HL-60 (cell line): Measurements from ENCODE around the gene DNAJA3.
A peak's percentile ranks its signal among the peaks of the same experiment; 100 is the strongest.

Source experiments
- DNase-seq, 2 experiments: peaks; one replicate each; pipeline ENCODE4 v3.0.0-alpha.2; 2010 to 2020; ENCODE audit warnings: low read depth in 1 of 2, low spot score in 1 of 2
- H3K27ac ChIP-seq: fragments of 250-450 bp; sonication (Bioruptor Pico); replicated peaks from 2 replicates; pipeline ENCODE4 v1.5.1; 2020; ENCODE audit warnings: mild to moderate bottlenecking, moderate library complexity
- H3K27me3 ChIP-seq: fragments of 250-450 bp; sonication (Bioruptor Pico); 2 replicates; pipeline ENCODE4 v1.5.1; 2021; ENCODE audit warnings: mild to moderate bottlenecking, moderate library complexity; ENCODE audit not compliant: insufficient read depth, poor library complexity, severe bottlenecking
- H3K4me3 ChIP-seq: replicated peaks from 2 replicates; pipeline ENCODE4 v1.5.1; 2011; ENCODE audit warnings: mild to moderate bottlenecking, control low read depth, low read length; ENCODE audit not compliant: insufficient read depth
- GABPA ChIP-seq: IDR thresholded peaks from 2 replicates; pipeline ENCODE4 v1.6.1; 2012; ENCODE audit warnings: low read depth
- POLR2AphosphoS5 ChIP-seq: IDR thresholded peaks from 2 replicates; pipeline ENCODE4 v1.6.1; 2012; ENCODE audit warnings: low read depth
- SPI1 ChIP-seq: IDR thresholded peaks from 2 replicates; pipeline ENCODE4 v1.6.1; 2012; ENCODE audit warnings: low read depth, mild to moderate bottlenecking, borderline replicate concordance
- TF ChIP-seq, protein P1 (sequence below): IDR thresholded peaks from 2 replicates; pipeline ENCODE4 v1.6.1; 2012; ENCODE audit warnings: low read depth; ENCODE audit not compliant: insufficient replicate concordance
- TF ChIP-seq, protein P2 (sequence below): IDR thresholded peaks from one replicate; pipeline ENCODE4 v1.5.1; 2011; ENCODE audit warnings: low read length, control low read depth, inconsistent platforms; ENCODE audit not compliant: insufficient read depth

Gene DNAJA3

DNA sequence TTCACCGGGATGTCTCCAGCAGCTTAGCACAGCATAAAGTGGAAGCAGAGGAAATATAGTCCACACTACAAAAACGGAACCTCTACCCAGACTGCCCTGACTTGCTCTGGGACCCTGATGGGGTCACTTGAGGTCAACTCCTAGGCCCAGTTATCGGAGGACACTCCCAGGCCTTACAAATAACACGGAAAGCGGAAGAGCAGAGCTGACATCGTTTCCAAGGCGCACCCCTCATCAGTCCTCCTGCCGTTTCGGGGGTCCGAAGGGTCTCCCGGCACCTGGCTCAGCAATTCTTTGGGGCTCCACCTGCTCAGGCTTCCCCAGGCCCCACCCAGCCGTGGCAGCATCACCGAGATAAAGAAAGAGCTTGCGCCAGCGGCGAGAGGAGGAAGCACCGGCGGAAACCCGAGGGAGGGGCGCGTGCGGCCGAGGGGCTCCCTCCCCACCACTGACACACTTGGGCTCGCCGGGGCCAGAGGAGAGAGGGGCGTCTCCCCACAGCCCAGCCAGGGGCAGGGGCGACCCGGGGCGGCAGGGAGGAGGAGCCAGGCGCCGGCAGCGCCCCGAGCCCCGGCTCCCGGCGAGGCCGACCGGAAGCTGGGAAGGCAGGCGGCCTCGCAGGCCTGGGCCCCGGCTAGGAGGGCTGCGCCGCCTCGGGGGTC, 10.0 kb upstream of the DNAJA3 start:
- no peak for TF ChIP-seq GABPA
- TF ChIP-seq POLR2AphosphoS5, result peak; percentile 58; the same call in 1 of the 2 replicates
- TF ChIP-seq, protein P1, sequence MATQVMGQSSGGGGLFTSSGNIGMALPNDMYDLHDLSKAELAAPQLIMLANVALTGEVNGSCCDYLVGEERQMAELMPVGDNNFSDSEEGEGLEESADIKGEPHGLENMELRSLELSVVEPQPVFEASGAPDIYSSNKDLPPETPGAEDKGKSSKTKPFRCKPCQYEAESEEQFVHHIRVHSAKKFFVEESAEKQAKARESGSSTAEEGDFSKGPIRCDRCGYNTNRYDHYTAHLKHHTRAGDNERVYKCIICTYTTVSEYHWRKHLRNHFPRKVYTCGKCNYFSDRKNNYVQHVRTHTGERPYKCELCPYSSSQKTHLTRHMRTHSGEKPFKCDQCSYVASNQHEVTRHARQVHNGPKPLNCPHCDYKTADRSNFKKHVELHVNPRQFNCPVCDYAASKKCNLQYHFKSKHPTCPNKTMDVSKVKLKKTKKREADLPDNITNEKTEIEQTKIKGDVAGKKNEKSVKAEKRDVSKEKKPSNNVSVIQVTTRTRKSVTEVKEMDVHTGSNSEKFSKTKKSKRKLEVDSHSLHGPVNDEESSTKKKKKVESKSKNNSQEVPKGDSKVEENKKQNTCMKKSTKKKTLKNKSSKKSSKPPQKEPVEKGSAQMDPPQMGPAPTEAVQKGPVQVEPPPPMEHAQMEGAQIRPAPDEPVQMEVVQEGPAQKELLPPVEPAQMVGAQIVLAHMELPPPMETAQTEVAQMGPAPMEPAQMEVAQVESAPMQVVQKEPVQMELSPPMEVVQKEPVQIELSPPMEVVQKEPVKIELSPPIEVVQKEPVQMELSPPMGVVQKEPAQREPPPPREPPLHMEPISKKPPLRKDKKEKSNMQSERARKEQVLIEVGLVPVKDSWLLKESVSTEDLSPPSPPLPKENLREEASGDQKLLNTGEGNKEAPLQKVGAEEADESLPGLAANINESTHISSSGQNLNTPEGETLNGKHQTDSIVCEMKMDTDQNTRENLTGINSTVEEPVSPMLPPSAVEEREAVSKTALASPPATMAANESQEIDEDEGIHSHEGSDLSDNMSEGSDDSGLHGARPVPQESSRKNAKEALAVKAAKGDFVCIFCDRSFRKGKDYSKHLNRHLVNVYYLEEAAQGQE, result no peak
- TF ChIP-seq, protein P2, sequence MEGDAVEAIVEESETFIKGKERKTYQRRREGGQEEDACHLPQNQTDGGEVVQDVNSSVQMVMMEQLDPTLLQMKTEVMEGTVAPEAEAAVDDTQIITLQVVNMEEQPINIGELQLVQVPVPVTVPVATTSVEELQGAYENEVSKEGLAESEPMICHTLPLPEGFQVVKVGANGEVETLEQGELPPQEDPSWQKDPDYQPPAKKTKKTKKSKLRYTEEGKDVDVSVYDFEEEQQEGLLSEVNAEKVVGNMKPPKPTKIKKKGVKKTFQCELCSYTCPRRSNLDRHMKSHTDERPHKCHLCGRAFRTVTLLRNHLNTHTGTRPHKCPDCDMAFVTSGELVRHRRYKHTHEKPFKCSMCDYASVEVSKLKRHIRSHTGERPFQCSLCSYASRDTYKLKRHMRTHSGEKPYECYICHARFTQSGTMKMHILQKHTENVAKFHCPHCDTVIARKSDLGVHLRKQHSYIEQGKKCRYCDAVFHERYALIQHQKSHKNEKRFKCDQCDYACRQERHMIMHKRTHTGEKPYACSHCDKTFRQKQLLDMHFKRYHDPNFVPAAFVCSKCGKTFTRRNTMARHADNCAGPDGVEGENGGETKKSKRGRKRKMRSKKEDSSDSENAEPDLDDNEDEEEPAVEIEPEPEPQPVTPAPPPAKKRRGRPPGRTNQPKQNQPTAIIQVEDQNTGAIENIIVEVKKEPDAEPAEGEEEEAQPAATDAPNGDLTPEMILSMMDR, result no peak
- TF ChIP-seq SPI1, result peak; percentile 71; the same call in 1 of the 2 replicates
- peak; percentile 71 to 89 for DNase-seq
- H3K4me3 ChIP-seq, result peak overlapping the region; percentile 83
- H3K27ac ChIP-seq, result peak overlapping the region; percentile 83
- H3K27me3 ChIP-seq, result no peaks in the 10 kb centered on the region

DNA sequence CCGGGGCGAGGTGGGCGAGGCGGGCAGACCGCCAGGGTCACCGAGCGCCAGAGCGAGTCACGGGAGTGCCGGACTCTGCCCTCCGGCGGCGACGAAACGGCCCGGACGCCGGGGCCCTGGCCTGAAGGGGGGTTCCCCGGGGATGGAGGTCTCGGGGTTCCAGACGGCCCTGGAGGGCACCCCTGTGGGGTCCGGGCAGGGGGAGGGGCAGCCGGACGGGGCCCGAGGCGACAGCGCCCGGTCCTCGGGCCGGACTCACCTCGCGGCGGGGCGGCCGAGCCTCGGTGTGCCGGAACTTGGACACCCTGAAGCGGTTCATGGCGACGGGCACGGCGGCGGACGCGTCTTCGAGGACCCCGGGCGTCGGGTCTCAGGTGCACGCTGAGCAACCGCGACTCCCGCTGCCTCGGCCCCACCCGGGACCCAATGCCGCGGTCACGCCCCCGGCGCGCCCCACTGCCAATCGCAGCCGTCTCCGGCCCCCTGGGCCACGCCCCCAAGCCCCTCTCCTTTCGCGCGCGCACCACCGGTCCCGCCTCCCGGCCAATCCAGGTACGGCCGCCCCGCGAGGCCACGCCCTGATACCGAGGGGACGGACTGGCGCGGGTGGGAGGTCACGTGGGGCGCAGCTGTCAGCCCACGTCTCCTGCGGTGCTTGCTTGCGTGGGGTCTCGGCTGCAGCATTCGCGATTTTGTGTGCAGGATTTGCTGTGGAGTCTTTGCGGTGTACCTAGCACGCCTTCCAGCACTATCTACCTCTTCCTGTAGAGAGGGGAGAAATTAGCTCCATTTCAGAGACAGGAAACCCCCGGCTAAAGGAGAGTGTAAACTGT, 9.3 kb upstream of the DNAJA3 start, which contains the start of gene CORO7:
Gene CORO7 (minus strand): TSS at position 397 of the 833 bp plus-strand sequence. CDS start 78 bp downstream, at position 319.
- peak within 1 kb of the TSS; percentile 83 for H3K4me3 ChIP-seq
- H3K27me3 ChIP-seq, result no peaks in the 10 kb centered on the region
- DNase-seq, result peak; percentile 90 to 97
- TF ChIP-seq, protein P2, result no peak
- TF ChIP-seq POLR2AphosphoS5, result peak; percentile 36; the same call in 1 of the 2 replicates
- peak within 1 kb of the TSS; percentile 83 for H3K27ac ChIP-seq

DNA sequence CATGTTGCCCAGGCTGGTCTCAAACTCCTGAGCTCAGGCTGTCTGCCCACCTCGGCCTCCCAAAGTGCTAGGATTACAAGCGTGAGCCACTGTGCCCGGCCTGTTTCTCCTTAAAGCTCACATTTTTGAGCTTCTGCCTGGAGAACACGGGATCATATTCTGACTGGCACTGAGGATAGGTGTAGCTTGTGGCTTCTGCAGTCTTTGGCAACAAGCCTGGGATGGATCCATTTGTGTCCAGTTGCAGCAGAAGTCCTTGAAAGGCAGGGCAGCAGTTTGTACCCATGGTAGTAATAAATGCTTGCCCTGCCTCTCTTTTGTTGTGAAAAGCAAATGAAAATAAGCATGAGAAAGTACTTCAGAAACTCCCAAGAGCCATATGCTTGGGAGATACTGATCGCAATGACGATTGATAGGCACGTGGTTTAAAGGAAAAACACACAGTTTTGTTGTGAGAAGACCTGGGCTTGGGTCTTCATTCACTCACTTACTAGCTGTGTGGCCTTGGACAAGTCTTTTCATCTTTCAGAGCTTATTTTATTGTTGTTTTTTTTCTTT, 6.2 kb upstream of the DNAJA3 start:
- Histone ChIP-seq H3K4me3 (no peak overlapping the region), H3K27me3 (no peaks in the 10 kb centered on the region), H3K27ac (no peak overlapping the region)
- TF ChIP-seq SPI1, result no peak
- TF ChIP-seq, protein P1, result no peak
- TF ChIP-seq, protein P2, result no peak
- TF ChIP-seq POLR2AphosphoS5, result no peak
- TF ChIP-seq GABPA, result no peak
- DNase-seq, result no peak
